CD4-positive, alpha-beta T cell (primary cell): ENCODE data around the gene MACROD2. TPM values are rescaled to one million over a fixed set of nuclear protein-coding genes. Genes with fewer than 3 reads are reported as not detected.

ENCODE experiments used
- ATAC-seq: fragments of 200-7000 bp; cut with Tn5 transposase; one replicate; pipeline ENCODE4 v1.10.0; 2022; ENCODE audit warnings: mild to moderate bottlenecking; ENCODE audit not compliant: poor library complexity
- CTCF ChIA-PET: fragments of 350-600 bp; sonication (Branson Sonifier 250); formaldehyde crosslinking; loops from one replicate; lab custom pipeline; 2021; ENCODE audit warnings: antibody characterized with exemption, inconsistent platforms; lab: Charles Lee
- POLR2A ChIA-PET: fragments of 350-600 bp; sonication (Branson Sonifier 250); formaldehyde crosslinking; loops from one replicate; lab custom pipeline; 2021; ENCODE audit warnings: antibody characterized with exemption, inconsistent platforms; lab: Charles Lee
- DNase-seq, 14 experiments: peaks; one replicate each; pipeline ENCODE4 v3.0.0-alpha.2; 2013 to 2020; ENCODE audit warnings: mixed read lengths in 2 of 14
- H3K27ac ChIP-seq, 2 donors: one replicate each; pipeline versions ENCODE4 v1.5.1 to v1.7.0; 2013; ENCODE audit warnings: low read length in 2 of 2, low read depth in 1 of 2, mild to moderate bottlenecking in 1 of 2
- H3K27me3 ChIP-seq, 2 experiments: 1 replicate in 1 of 2; 2 replicates in 1 of 2; pipeline versions ENCODE4 v1.6.1 to v1.7.0; 2013; ENCODE audit warnings: low read length in 2 of 2, control low read depth in 1 of 2, mild to moderate bottlenecking in 1 of 2, moderate library complexity in 1 of 2; ENCODE audit not compliant: insufficient read depth in 2 of 2, control insufficient read depth in 1 of 2
- H3K36me3 ChIP-seq: one replicate; pipeline ENCODE4 v1.6.1; 2013; ENCODE audit warnings: low read length, control low read depth; ENCODE audit not compliant: insufficient read depth
- H3K4me1 ChIP-seq: one replicate; pipeline ENCODE4 v1.6.1; 2013; ENCODE audit warnings: low read length, control low read depth; ENCODE audit not compliant: insufficient read depth
- H3K4me3 ChIP-seq: one replicate; pipeline ENCODE4 v1.5.1; 2013; ENCODE audit warnings: mild to moderate bottlenecking, low read length, moderate library complexity
- H3K9me3 ChIP-seq, 2 experiments: 1 replicate in 1 of 2; 2 replicates in 1 of 2; pipeline versions ENCODE4 v1.6.1 to v1.7.0; 2013; ENCODE audit warnings: low read length in 2 of 2, mild to moderate bottlenecking in 2 of 2, control low read depth in 1 of 2, moderate library complexity in 1 of 2; ENCODE audit not compliant: control insufficient read depth in 1 of 2, insufficient read depth in 1 of 2
- H3K27ac Mint-ChIP-seq: one replicate; pipeline ENCODE4 v1.8.0; 2020; ENCODE audit warnings: mixed read lengths
- H3K27me3 Mint-ChIP-seq: one replicate; pipeline ENCODE4 v1.8.0; 2021; ENCODE audit warnings: mixed read lengths
- H3K36me3 Mint-ChIP-seq: one replicate; pipeline ENCODE4 v1.8.0; 2021; ENCODE audit warnings: low read depth, mixed read lengths
- H3K4me1 Mint-ChIP-seq: one replicate; pipeline ENCODE4 v1.8.0; 2021; ENCODE audit warnings: low read depth, mixed read lengths
- H3K4me3 Mint-ChIP-seq: one replicate; pipeline ENCODE4 v1.8.0; 2020; ENCODE audit warnings: mild to moderate bottlenecking, mixed read lengths
- H3K9me3 Mint-ChIP-seq: one replicate; pipeline ENCODE4 v1.8.0; 2020; ENCODE audit warnings: mixed read lengths
- CTCF ChIP-seq: fragments of 200-600 bp; IDR thresholded peaks from one replicate; pipeline ENCODE4 v1.8.0; 2022; ENCODE audit warnings: antibody characterized with exemption, mild to moderate bottlenecking
- intact Hi-C, 2 experiments: fragments of 100-400 bp; cut with DNase I in 1 of 2; cut with micrococcal nuclease in 1 of 2; formaldehyde crosslinking; loops; one replicate each; pipeline versions ENCODE4 v1.15.1 to v1.9.0; 2023 to 2025; cut with DNase I, micrococcal nuclease
- total RNA-seq, 174 experiments: library from RNA in 2 of 174; stranded (reverse) in 2 of 174; gene quantifications; one replicate each; pipeline ENCODE4 v1.2.3 and lab custom pipeline; 2021 to 2026

The MACROD2 gene
- total RNA-seq, 2 experiments from 2014 or later = not detected

- no peaks in the 10 kb centered on the region for H3K36me3 ChIP-seq
- Mint-ChIP-seq H3K4me3 (no peak overlapping the region), H3K27me3 (no peaks in the 10 kb centered on the region), H3K4me1 (no peaks in the 10 kb centered on the region), H3K36me3 (no peaks in the 10 kb centered on the region), H3K9me3 (peaks cover 9% of the 10 kb centered on the region), H3K27ac (no peak overlapping the region)
- DNase-seq (no peak), ATAC-seq (no peak)
- intact Hi-C loops = loop anchor here in 1 of 2 experiments (10.0 kb wide), 1 partner anchor 57 kb away; no protein-coding TSS in a partner anchor
- H3K9me3 ChIP-seq = peaks cover 0 to 4% of the 10 kb centered on the region in 2 experiments
- no peak for TF ChIP-seq CTCF
- H3K4me1 ChIP-seq = no peaks in the 10 kb centered on the region
- no peak overlapping the region for H3K27ac ChIP-seq
- no peaks in the 10 kb centered on the region for H3K27me3 ChIP-seq
- POLR2A ChIA-PET = no interaction called here
- H3K4me3 ChIP-seq = no peak overlapping the region
- CTCF ChIA-PET = no interaction called here
Measured at GRCh38 chr20:15141861-15142260, 1146.5 kb downstream of the MACROD2 start.

GRCh38 chr20:15143478-15143877, 1148.2 kb downstream of the MACROD2 start:
- no peak overlapping the region for H3K4me3 ChIP-seq
- intact Hi-C loops = loop anchor here in 1 of 2 experiments (10.0 kb wide), 1 partner anchor 59 kb away; no protein-coding TSS in a partner anchor
- Mint-ChIP-seq H3K4me1 (no peaks in the 10 kb centered on the region), H3K9me3 (peaks cover 9% of the 10 kb centered on the region), H3K36me3 (no peaks in the 10 kb centered on the region), H3K4me3 (no peak overlapping the region), H3K27ac (no peak overlapping the region), H3K27me3 (no peaks in the 10 kb centered on the region)
- ChIA-PET POLR2A (no interaction called here), CTCF (no interaction called here)
- no peaks in the 10 kb centered on the region for H3K27me3 ChIP-seq
- H3K9me3 ChIP-seq = peaks cover 0 to 4% of the 10 kb centered on the region in 2 experiments
- no peaks in the 10 kb centered on the region for H3K36me3 ChIP-seq
- no peak for TF ChIP-seq CTCF
- H3K27ac ChIP-seq = no peak overlapping the region
- no peak for DNase-seq
- ATAC-seq = no peak
- H3K4me1 ChIP-seq = no peaks in the 10 kb centered on the region

GRCh38 chr20:15144916-15145315, 1149.6 kb downstream of the MACROD2 start:
- ChIA-PET POLR2A (no interaction called here), CTCF (no interaction called here)
- H3K4me1 ChIP-seq = no peaks in the 10 kb centered on the region
- H3K4me1 Mint-ChIP-seq = no peaks in the 10 kb centered on the region
- intact Hi-C loops = loop anchor here in 1 of 2 experiments (10.0 kb wide), 1 partner anchor 60 kb away; no protein-coding TSS in a partner anchor
- H3K9me3 ChIP-seq = peaks cover 0 to 4% of the 10 kb centered on the region in 2 experiments
- no peak overlapping the region for H3K4me3 ChIP-seq
- H3K27me3 Mint-ChIP-seq = no peaks in the 10 kb centered on the region
- no peaks in the 10 kb centered on the region for H3K36me3 ChIP-seq
- H3K27me3 ChIP-seq = no peaks in the 10 kb centered on the region
- no peak overlapping the region for H3K4me3 Mint-ChIP-seq
- H3K9me3 Mint-ChIP-seq = peaks cover 4% of the 10 kb centered on the region
- no peak for TF ChIP-seq CTCF
- no peak overlapping the region for H3K27ac ChIP-seq
- no peak overlapping the region for H3K27ac Mint-ChIP-seq
- H3K36me3 Mint-ChIP-seq = no peaks in the 10 kb centered on the region
- DNase-seq (no peak), ATAC-seq (no peak)
